A549 (cell line): ENCODE results near the gene CTSK. TPM values are rescaled to one million over a fixed set of nuclear protein-coding genes. Genes with fewer than 3 reads are reported as not detected.

Experiments used
- ATAC-seq, 2 experiments: fragments of 200-7000 bp in 1 of 2; fragments of >200 bp in 1 of 2; cut with Nextera tagmentation in 1 of 2; cut with Tn5 transposase in 1 of 2; 3 replicates each; pipeline versions ENCODE4 v1.8.0 to v1.9.1; 2018 to 2020; ENCODE audit warnings: mild to moderate bottlenecking in 1 of 2, moderate library complexity in 1 of 2
- CTCF ChIA-PET: fragments of 300-600 bp; sonication (Branson Sonifier 250); formaldehyde crosslinking; extraction: SDS; loops from one replicate; lab custom pipeline; 2021; ENCODE audit warnings: antibody characterized with exemption, inconsistent platforms; lab: Yijun Ruan, JAX
- POLR2A ChIA-PET: fragments of 350-600 bp; formaldehyde crosslinking; extraction: SDS; loops from one replicate; lab custom pipeline; 2021; ENCODE audit warnings: antibody characterized with exemption, inconsistent platforms; lab: Yijun Ruan, JAX
- DNase-seq, 2 experiments: peaks; one replicate each; pipeline versions ENCODE4 v3.0.0 to v3.0.0-alpha.2; 2011 to 2016; ENCODE audit warnings: low read depth in 1 of 2, low spot score in 1 of 2
- FAIRE-seq: peaks from 2 replicates; lab custom pipeline; 2011; peaks lifted over from hg19 to GRCh38; lab: Jason Lieb, UNC
- H3K27ac ChIP-seq, 2 experiments: fragments of >200 bp; sonication (Bioruptor Twin); formaldehyde crosslinking; 3 replicates each; pipeline ENCODE4 v1.5.1; 2016 to 2017
- H3K4me1 ChIP-seq: fragments of >200 bp; sonication (Bioruptor Twin); formaldehyde crosslinking; 3 replicates; pipeline ENCODE4 v1.6.1; 2016
- H3K4me2 ChIP-seq: fragments of >200 bp; sonication (Bioruptor Twin); formaldehyde crosslinking; 3 replicates; pipeline ENCODE4 v1.6.1; 2016
- H3K4me3 ChIP-seq: fragments of >200 bp; sonication (Bioruptor Twin); formaldehyde crosslinking; 3 replicates; pipeline ENCODE4 v1.5.1; 2016
- H3K9me3 ChIP-seq: fragments of >200 bp; sonication (Bioruptor Twin); formaldehyde crosslinking; 3 replicates; pipeline ENCODE4 v1.6.1; 2016
- BHLHE40 ChIP-seq: IDR thresholded peaks from 2 replicates; pipeline ENCODE4 v1.6.1; 2012; ENCODE audit warnings: low read depth, low read length, inconsistent platforms
- CHD4 ChIP-seq: fragments of 200-600 bp; sonication (generic); IDR thresholded peaks from 2 replicates; pipeline ENCODE4 v1.6.1; 2016; ENCODE audit warnings: antibody characterized with exemption, mild to moderate bottlenecking, borderline replicate concordance
- FOSB ChIP-seq: fragments of 250-450 bp; sonication (Bioruptor Pico); IDR thresholded peaks from 2 replicates; pipeline ENCODE4 v1.5.0; 2020; ENCODE audit warnings: mild to moderate bottlenecking, moderate library complexity
- GATA3 ChIP-seq: IDR thresholded peaks from 2 replicates; pipeline ENCODE4 v1.6.1; 2012; ENCODE audit warnings: borderline replicate concordance
- KDM1A ChIP-seq: fragments of 200-600 bp; sonication (generic); IDR thresholded peaks from 2 replicates; pipeline ENCODE4 v1.6.1; 2016; ENCODE audit warnings: low read depth, mild to moderate bottlenecking
- MAFK ChIP-seq: fragments of 450-650 bp; IDR thresholded peaks from 2 replicates; pipeline ENCODE4 v1.6.1; 2014; ENCODE audit not compliant: partially characterized antibody
- NPAS2 ChIP-seq: fragments of 250-450 bp; sonication (Bioruptor Pico); IDR thresholded peaks from 2 replicates; pipeline ENCODE4 v1.8.0; 2022; ENCODE audit warnings: mild to moderate bottlenecking, moderate library complexity, borderline replicate concordance
- RAD21 ChIP-seq, 2 experiments: fragments of >200 bp in 1 of 2; sonication (Bioruptor Twin) in 1 of 2; formaldehyde crosslinking in 1 of 2; IDR thresholded peaks in 1 of 2; conservative IDR thresholded peaks in 1 of 2; 2 replicates in 1 of 2; 3 replicates in 1 of 2; pipeline ENCODE4 v1.6.1; 2012 to 2018; ENCODE audit warnings: inconsistent platforms in 1 of 2
- RCOR1 ChIP-seq: fragments of 150-350 bp; IDR thresholded peaks from 2 replicates; pipeline ENCODE4 v1.6.1; 2014; ENCODE audit warnings: antibody characterized with exemption, low read length, low read depth
- SMC3 ChIP-seq: fragments of >200 bp; sonication (Bioruptor Twin); formaldehyde crosslinking; IDR thresholded peaks from 3 replicates; pipeline ENCODE4 v1.6.1; 2018; ENCODE audit warnings: inconsistent platforms
- SREBF2 ChIP-seq: fragments of 450-650 bp; IDR thresholded peaks from 2 replicates; pipeline ENCODE4 v1.6.1; 2014; ENCODE audit warnings: mild to moderate bottlenecking, moderate library complexity
- ZFP36 ChIP-seq: fragments of 450-650 bp; IDR thresholded peaks from 2 replicates; pipeline ENCODE4 v1.6.1; 2014; ENCODE audit warnings: borderline replicate concordance; ENCODE audit not compliant: partially characterized antibody
- ZNF302 ChIP-seq: fragments of 250-450 bp; sonication (Bioruptor Pico); IDR thresholded peaks from 2 replicates; pipeline ENCODE4 v1.9.0; 2021; ENCODE audit warnings: inconsistent platforms, mild to moderate bottlenecking, moderate library complexity
- ZSCAN20 ChIP-seq: fragments of 250-450 bp; sonication (Bioruptor Pico); IDR thresholded peaks from 2 replicates; pipeline ENCODE4 v1.8.0; 2022; ENCODE audit warnings: mild to moderate bottlenecking, moderate library complexity
- WGBS: methylation state at CpG from one replicate; pipeline ENCODE4 v1.1.6; 2017; ENCODE audit errors: missing lambda C conversion rate; 5-methylcytosine and 5-hydroxymethylcytosine counted together
- polyA plus RNA-seq, 4 experiments: library from polyadenylated mRNA; depleted of rRNA in 3 of 4; stranded (reverse); fragments of >200 nt; fragmentation: RNase III in 1 of 4; extraction: RNeasy Plus Mini Kit Qiagen cat#74134 plus additional on column Dnase treatment in 1 of 4; gene quantifications; 2 replicates in 3 of 4; 3 replicates in 1 of 4; pipeline ENCODE4 v1.2.3, GENCODE V29; 2011 to 2017
- TF ChIP-seq, protein P1 (sequence below): fragments of >200 bp; sonication (Bioruptor Twin); formaldehyde crosslinking; IDR thresholded peaks from 3 replicates; pipeline ENCODE4 v1.6.1; 2016
- TF ChIP-seq, protein P2 (sequence below): fragments of 250-450 bp; sonication (Bioruptor Pico); IDR thresholded peaks from 2 replicates; pipeline ENCODE4 v1.5.0; 2021; ENCODE audit warnings: mild to moderate bottlenecking, moderate library complexity, borderline replicate concordance
- TF ChIP-seq, protein P3 (sequence below): fragments of 200-600 bp; sonication (generic); IDR thresholded peaks from 2 replicates; pipeline ENCODE4 v1.6.1; 2016; ENCODE audit warnings: antibody characterized with exemption, mild to moderate bottlenecking, moderate library complexity

Gene CTSK
- polyA plus RNA-seq, 2 of the 4 experiments (the other 2 are of a cell fraction): 2.4 to 5.0 TPM

- H3K4me2 ChIP-seq: no peak overlapping the region
- ChIA-PET POLR2A (no interaction called here), CTCF (interaction anchor here (1.3 to 1.6 kb wide), 2 partner anchors 62 to 190 kb away, joined by 3 to 5 read pairs; no protein-coding TSS in a partner anchor)
- H3K27ac ChIP-seq: no peak overlapping the region
- FAIRE-seq (no peak), ATAC-seq (no peak), DNase-seq (no peak)
- H3K4me3 ChIP-seq: no peak overlapping the region
- WGBS: 88% methylated on average over 6 of the region's 6 CpGs
- H3K9me3 ChIP-seq: no peaks in the 10 kb centered on the region
- peaks cover 9% of the 10 kb centered on the region for H3K4me1 ChIP-seq
- TF ChIP-seq MAFK: no peak
- TF ChIP-seq, protein P1, sequence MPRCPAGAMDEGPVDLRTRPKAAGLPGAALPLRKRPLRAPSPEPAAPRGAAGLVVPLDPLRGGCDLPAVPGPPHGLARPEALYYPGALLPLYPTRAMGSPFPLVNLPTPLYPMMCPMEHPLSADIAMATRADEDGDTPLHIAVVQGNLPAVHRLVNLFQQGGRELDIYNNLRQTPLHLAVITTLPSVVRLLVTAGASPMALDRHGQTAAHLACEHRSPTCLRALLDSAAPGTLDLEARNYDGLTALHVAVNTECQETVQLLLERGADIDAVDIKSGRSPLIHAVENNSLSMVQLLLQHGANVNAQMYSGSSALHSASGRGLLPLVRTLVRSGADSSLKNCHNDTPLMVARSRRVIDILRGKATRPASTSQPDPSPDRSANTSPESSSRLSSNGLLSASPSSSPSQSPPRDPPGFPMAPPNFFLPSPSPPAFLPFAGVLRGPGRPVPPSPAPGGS: no peak
- no peak for TF ChIP-seq ZSCAN20 (CRISPR knock-in tag)
- no peak for TF ChIP-seq SMC3
- TF ChIP-seq ZFP36: no peak
- no peak for TF ChIP-seq BHLHE40
- TF ChIP-seq CHD4: no peak
Measured at GRCh38 chr1:150751443-150751842, 56.6 kb downstream of the CTSK start.

DNA sequence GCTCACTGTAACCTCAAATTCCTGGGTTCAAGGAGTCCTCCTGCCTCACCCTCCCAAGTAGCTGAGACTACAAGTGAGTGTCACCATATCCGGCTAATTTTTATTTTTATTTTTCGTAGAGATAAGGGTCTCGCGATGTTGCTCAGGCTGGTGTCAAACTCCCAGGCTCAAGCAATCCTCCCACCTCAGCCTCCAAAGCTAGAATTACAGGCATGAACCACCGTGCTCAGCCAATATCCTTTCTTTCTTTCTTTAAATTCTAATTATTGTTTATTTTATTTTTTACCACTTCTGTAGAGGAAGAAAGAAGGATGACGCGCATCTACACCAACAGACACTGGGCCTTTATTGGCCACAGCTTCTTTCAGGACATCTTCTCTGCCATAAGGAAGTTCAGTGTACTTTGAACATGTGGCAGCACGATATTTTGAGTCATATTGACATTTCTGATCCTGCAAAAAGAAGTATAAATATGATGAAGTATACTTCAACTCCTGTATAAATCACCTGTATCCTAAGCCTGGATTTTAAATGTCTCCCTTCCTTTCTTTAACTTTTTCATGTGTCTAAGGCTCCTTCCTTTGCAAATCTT, 58.2 kb downstream of the CTSK start:
- Histone ChIP-seq H3K4me2 (peak overlapping the region; percentile 8; the same call in 1 of the 3 replicates), H3K4me1 (peaks cover 9% of the 10 kb centered on the region)
- POLR2A ChIA-PET: no interaction called here
- 85% methylated on average over 8 of the region's 8 CpGs for WGBS
- ATAC-seq (no peak), FAIRE-seq (no peak)
- TF ChIP-seq CHD4 (no peak), ZNF302 (CRISPR knock-in tag) (no peak), RCOR1 (no peak), KDM1A (no peak), SREBF2 (no peak), FOSB (no peak), NPAS2 (CRISPR knock-in tag) (no peak), RAD21 (conservative IDR thresholded peaks at IDR 0.05 in 1 of 2, IDR thresholded peaks at IDR 0.05 in 1 of 2) (no peak), GATA3 (no peak)
- TF ChIP-seq, protein P2, sequence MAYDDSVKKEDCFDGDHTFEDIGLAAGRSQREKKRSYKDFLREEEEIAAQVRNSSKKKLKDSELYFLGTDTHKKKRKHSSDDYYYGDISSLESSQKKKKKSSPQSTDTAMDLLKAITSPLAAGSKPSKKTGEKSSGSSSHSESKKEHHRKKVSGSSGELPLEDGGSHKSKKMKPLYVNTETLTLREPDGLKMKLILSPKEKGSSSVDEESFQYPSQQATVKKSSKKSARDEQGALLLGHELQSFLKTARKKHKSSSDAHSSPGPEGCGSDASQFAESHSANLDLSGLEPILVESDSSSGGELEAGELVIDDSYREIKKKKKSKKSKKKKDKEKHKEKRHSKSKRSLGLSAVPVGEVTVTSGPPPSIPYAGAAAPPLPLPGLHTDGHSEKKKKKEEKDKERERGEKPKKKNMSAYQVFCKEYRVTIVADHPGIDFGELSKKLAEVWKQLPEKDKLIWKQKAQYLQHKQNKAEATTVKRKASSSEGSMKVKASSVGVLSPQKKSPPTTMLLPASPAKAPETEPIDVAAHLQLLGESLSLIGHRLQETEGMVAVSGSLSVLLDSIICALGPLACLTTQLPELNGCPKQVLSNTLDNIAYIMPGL: no peak
- TF ChIP-seq, protein P3, sequence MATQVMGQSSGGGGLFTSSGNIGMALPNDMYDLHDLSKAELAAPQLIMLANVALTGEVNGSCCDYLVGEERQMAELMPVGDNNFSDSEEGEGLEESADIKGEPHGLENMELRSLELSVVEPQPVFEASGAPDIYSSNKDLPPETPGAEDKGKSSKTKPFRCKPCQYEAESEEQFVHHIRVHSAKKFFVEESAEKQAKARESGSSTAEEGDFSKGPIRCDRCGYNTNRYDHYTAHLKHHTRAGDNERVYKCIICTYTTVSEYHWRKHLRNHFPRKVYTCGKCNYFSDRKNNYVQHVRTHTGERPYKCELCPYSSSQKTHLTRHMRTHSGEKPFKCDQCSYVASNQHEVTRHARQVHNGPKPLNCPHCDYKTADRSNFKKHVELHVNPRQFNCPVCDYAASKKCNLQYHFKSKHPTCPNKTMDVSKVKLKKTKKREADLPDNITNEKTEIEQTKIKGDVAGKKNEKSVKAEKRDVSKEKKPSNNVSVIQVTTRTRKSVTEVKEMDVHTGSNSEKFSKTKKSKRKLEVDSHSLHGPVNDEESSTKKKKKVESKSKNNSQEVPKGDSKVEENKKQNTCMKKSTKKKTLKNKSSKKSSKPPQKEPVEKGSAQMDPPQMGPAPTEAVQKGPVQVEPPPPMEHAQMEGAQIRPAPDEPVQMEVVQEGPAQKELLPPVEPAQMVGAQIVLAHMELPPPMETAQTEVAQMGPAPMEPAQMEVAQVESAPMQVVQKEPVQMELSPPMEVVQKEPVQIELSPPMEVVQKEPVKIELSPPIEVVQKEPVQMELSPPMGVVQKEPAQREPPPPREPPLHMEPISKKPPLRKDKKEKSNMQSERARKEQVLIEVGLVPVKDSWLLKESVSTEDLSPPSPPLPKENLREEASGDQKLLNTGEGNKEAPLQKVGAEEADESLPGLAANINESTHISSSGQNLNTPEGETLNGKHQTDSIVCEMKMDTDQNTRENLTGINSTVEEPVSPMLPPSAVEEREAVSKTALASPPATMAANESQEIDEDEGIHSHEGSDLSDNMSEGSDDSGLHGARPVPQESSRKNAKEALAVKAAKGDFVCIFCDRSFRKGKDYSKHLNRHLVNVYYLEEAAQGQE: no peak
- TF ChIP-seq, all 56 proteins: peak for 0
- Histone ChIP-seq H3K4me3 (no peak overlapping the region), H3K9me3 (no peaks in the 10 kb centered on the region), H3K27ac (0 out of 6 replicates have a peak overlapping the region, but pooled peaks of 1 of the 2 experiments have one; percentile 31)
- DNase-seq: no peak
- CTCF ChIA-PET: interaction anchor here (0.6 to 1.4 kb wide), 2 partner anchors 63 to 1402 kb away, joined by 3 to 6 read pairs; no protein-coding TSS in a partner anchor
